Ammon's horn (tissue), 1 donor: ENCODE data around the gene STOML1.

Experiments used
- DNase-seq: peaks from one replicate; pipeline ENCODE4 v3.0.0-alpha.2; 2016; ENCODE audit warnings: low spot score

Gene STOML1

DNA sequence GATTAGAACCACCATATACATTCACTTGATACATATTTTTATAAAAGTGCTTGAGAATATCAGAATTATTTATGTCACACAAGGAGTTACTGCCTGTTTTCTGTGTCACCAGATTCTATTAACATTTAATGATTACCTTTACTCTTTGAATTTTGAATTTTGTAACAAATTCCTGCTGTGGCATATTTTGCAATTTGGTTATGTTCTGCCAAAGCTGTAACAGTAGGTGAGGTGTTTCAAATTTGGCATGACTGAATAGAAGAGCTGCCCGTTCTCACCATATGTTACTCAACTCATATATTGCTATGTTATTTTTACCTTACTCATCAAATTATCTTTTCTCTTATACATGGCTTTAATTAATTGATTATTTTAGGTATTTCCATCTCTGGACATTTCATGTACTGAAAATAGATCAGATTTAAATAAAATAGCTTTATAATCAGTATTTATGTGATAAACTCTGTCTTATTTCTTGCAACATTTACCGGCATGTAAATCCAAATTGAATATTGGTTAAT lies 21.3 kb upstream of the STOML1 start:
- no peak for DNase-seq

DNA sequence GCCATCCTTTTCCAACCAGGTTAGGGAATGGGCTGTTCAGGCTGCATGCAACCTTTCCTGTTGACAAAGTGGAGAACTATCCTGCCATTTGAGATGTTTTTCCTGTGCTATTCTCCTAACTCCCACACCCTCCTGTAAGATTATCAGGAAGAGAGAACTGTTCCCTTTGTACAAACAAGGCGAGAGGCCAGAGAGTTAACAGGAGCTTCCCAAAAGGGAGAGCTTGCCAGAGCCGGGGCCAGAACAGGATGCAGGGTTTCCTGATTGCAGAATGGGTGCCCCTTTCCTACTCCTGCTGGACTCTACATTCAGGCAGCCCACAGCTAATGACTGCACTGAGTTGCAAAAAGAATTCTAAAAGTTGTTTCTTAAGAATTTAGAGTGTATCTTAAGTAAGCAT lies 19.5 kb upstream of the STOML1 start:
- DNase-seq = no peak

DNA sequence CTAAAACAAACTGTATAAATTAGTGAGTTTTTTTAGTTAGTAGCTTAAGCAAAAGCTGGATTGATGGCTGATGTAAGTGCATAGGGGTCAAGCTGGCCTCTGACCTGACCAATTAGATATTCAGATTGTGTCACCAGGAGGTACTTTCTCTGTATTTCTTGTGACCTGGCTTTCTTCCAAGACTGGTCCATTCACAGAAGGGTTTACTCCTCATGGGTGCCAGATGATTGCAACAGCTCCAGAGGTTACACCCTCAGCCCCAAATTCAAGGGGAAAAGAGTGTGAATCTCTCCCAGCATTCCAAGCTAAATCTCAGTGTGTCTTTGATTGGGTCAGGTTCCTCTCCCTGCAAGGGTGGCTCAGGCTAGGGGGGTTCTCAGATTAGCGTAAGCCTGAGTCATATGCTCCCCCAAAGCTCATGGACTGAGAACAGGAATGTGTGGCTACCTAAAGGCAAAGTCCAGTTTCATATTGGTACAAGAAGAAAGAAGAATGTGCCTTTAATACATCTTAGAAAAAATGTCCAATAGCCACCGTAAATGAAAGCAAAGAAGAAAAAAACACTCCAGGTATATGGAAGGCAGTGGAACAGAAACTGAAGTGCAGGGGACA lies 18.9 kb upstream of the STOML1 start:
- DNase-seq = no peak

DNA sequence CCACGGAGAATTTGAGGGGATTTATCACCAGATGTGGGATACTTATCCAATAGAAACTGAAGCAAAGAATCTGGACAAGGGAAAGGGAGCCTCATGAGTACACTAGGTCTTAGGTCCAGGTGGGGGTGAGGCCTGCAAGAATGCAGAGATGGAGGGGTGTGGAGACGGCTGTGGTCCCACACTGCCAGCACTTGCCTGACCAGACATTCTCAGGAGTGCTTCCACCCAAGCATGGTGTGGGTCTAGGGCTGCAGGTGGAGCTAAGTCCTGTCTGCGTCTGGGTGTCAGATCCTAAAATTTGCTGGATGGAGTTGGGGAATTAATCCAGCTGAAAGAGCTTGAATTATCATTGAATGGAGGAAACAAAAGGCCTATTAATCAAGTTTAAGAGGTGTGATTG lies 16.8 kb upstream of the STOML1 start:
- DNase-seq = no peak

DNA sequence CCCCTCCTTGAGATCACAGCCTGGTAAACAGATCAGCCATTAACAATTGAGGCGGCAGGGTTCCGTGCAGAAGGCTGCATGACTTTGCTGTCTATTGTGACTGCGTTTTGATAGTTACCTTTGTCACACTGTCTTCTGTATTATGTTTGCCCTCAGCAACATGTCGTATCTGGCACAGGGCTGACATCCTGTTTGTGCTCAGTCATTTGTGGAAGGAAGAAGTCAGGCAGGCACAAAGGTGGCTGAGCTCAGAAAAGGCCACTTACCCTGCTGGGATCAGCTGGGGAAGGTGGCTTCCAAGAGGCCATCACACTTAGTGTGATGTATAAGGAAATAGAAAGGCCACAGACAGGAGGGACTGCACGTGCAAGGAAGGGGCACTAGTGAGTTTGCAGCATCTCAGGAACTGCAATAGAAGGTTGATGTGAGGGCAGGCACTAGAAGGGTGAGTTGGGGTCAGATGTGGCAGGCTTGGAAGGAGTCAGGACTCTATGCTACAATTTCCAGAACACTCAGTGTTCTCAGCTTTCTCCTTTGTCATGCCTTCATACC lies 15.8 kb upstream of the STOML1 start:
- DNase-seq = no peak

DNA sequence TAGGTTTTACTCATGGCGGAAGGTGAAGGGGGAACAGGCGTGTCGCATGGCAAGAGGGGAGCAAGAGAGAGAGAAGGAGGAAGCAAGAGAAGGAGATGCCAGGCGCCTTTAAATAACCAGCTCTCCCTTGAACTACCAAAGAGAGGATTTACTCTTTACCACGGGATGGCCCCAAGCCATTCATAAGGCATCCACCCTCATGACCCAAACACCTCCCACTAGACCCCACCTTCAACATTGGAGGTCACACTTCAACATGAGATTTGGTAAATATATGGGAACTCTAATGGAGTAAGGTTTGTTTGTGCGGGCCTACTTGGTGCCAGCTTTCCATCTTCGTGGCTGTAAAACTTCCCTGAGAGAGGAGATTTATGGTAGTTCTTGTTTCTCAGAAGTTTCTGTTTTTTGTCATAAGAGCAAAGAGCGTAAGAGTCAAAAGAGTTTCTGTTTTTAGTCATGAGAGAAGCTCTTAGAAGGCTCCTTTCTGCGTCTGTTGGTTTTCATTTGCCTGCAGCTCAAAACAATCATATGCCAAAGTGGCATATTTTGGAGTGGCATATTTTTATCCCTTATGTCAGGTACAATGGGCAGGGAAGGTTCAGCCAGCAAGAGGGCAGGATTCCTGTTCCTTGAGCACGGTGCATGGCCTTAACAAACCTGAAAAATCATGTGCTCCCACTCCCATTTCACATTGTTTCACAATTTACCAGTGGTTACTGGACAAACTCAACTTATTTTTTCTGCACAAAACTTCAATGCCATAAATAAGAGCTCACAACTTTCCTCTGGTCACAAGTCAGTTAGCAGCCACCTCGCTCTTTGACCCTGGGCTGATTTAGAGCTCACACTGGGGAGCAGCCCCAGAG lies 14.9 kb upstream of the STOML1 start:
- DNase-seq = no peak

DNA sequence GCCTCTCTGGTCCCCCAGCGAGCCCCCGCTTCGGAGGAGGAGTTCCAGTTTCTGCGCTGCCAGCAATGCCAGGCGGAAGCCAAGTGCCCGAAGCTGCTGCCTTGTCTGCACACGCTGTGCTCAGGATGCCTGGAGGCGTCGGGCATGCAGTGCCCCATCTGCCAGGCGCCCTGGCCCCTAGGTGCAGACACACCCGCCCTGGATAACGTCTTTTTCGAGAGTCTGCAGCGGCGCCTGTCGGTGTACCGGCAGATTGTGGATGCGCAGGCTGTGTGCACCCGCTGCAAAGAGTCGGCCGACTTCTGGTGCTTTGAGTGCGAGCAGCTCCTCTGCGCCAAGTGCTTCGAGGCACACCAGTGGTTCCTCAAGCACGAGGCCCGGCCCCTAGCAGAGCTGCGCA lies 5.9 kb upstream of the STOML1 start:
- DNase-seq = no peak

DNA sequence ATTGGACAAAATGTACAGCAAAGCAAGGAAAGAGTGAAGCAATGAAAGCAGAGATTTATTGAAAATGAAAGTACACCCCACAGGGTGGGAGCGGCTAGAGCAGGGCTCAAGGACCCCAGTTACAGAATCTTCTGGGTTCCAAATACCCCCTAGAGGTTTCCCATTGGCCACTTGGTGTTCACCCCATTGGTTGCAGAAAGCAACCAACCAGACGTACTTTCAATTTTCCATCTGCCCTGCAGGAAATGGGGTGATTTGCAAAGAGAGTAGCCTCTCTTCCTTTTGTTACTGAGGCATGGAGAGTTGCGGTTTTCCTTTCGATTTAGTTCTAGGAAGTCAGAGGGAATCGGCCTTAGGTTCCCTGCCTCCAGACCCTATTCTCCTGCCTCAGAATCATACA lies 4.8 kb upstream of the STOML1 start:
- no peak for DNase-seq

DNA sequence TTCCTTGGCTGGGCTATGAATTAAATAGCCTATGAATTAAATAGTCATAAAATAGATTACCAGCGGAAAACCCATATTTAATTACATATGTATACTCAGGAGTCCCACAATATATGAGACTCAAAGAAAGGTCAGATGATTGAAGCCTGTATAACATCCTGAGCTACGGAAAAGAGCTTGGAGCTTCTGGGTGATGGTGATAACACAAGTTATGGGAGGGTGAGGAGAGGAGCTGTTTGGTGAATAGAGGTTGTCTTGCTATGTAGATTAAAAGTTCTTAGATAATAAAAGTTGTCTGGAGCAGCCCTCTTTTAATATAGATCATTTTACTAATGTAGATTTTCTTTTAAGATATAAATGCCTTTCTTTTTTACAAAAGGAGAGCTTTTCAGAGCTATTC lies 4.2 kb upstream of the STOML1 start:
- DNase-seq = no peak

DNA sequence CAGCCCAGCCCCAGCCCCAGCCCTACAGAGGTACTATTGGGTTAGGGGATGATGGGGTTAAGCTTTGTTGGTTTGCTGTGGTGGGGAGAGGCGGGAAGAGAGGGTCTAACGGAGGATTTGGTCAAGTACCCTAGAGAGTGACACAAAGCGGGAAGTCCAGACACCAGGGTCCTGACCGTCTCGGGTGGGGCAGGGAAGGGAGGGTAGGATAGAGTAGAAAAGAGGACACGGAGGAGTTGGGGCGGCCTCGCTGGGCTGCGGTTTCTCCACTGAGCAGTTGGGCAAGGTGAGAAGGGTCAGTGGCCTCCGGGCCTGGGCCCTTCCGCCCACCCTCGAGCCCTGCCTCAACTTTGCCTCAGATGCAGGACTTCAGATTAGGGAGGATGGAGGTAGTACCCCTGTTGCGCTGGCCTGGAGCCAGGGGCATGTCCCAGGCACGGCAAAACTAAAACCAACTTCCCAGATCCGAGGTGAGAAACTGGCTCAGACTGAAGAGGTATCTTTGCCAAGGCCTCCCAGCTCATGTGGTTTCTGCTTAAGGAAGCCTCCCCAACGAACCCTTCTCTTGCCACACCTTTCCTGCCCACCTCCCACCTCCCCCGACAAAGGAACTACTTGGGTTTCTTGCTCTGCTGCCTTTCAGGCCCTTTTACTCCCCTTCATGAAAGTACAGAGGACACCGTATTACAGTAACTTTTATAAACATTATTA lies 3.0 kb upstream of the STOML1 start:
- no peak for DNase-seq

DNA sequence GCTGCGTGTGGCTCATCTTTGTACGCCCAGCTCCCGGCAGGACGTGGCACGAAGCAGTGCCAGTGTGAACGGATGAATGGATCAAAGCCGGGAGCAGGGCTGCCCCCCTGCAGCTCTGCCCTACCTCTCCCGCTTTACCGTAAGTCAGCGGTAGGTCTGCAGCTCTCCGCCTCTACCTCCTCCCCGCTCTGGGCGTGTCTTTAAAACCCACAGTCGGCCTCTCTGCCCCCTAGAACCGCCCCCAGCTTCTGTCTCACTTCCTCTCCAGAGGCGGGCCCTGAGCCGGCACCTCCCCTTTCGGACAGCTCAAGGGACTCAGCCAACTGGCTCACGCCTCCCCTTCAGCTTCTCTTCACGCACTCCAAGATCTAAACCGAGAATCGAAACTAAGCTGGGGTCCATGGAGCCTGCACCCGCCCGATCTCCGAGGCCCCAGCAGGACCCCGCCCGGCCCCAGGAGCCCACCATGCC lies 2.4 kb upstream of the STOML1 start, which contains the start of gene PML:
Gene PML, plus strand, starts transcription at position 304 of the 471 bp plus-strand sequence. Its CDS starts 97 bp downstream, at position 401.
- peak; percentile 97 for DNase-seq

DNA sequence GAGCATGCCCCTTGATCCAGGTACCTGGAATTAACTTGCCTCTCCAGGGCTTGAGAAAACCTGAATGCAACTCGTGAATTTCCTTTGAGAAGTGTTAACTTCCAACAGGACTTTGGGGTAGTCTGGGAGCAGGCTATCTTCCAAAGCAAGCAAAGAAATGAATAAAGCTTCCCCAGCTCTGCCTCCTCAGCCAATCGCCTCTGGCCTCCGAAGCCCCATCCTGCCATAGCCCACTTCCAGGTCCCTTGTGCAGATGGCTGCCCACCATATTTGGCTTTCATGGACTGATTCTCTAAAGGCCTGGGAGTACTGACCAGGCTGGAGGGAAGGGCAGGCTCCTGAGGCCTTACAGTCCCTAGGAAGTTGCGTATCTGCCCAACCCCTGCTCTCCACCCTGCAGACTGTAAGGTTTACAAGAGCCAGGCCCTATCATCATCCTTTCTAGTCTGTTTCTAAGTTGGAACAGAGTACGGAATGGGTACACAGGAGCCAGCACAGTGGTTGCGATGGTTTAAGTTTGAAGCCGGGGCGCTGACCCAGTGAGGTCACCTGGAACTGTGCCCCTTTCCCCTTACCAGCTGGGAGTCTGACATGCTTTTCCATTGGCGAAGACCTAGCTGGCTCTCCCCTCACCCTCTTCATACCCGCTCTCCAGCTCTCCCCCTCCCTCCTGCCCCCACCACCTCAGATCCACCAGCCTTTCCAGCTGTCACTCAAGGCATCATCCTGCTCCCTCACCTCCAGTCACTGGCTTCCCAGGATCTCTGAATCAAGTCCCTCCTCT lies 1.3 kb upstream of the STOML1 start:
- DNase-seq = no peak

DNA sequence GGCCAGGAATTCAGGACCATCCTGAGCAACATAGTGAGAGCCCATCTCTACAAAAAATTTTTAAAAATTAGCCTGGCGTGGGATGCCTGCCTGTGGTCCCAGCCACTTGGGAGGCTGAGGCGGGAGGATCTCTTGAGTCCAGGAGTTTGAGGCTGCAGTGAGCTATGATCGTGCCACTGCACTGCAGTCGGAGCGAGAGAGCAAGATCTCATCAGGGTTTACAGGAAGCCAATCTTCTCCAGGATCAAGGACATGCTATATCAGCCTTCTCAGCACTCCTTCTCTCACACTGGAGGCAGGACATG lies 451 bp upstream of the STOML1 start:
- DNase-seq = no peak

DNA sequence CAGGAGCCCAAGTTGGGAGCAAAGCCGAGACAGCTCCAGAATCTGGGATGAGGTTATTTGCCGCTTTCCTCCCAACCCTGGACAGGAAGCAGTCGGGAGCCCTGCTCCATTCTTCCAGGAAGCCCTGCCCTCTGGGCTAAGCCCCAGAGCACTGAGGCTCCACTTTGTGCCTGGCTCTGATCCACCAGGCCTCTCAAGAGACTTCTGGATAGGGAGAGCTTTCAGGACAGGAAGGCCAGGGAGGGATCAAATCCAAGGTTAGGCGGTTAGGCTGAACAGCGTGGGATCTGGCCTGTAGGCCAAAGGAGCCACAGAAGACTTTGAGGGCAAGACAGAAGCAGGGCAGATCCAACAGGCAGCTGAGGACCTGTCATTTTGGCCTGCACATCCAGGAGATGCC lies 835 bp downstream of the STOML1 start:
- DNase-seq = peak; percentile 50

DNA sequence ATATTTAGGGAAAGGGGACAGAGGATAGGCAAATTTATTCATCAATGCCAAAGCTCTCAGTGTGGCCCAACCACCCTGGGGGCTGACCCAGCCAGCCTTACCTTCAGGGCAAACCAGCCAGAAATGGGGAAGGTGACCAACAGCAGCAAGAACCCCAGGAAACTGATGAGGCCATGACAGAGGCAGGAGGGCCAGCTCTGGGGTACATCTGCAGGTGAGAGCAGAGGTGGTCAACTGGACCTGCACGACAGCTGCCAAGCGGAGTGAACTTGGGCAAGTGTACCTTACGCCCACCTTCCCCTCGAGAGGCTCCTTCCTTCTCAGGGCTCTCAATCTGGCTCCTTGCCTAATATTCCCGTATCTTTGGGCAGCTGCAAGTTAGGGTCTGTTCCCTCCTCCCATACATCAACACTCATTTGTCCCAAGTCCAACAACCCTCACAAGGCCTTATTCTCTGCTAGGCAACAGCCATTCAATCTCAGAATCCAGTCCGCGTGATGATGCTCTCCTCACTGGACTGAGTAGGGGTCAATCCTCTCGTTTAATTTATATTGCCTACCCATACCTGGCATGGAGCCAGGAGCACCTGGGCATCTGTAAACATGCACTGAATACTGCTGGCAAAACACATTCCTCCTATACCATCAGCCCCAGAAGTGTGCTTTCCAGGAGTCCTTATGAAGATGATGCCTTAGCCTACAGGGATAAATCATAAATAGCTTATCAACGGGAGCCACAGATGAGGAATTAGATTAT lies 1.7 kb downstream of the STOML1 start:
- no peak for DNase-seq

DNA sequence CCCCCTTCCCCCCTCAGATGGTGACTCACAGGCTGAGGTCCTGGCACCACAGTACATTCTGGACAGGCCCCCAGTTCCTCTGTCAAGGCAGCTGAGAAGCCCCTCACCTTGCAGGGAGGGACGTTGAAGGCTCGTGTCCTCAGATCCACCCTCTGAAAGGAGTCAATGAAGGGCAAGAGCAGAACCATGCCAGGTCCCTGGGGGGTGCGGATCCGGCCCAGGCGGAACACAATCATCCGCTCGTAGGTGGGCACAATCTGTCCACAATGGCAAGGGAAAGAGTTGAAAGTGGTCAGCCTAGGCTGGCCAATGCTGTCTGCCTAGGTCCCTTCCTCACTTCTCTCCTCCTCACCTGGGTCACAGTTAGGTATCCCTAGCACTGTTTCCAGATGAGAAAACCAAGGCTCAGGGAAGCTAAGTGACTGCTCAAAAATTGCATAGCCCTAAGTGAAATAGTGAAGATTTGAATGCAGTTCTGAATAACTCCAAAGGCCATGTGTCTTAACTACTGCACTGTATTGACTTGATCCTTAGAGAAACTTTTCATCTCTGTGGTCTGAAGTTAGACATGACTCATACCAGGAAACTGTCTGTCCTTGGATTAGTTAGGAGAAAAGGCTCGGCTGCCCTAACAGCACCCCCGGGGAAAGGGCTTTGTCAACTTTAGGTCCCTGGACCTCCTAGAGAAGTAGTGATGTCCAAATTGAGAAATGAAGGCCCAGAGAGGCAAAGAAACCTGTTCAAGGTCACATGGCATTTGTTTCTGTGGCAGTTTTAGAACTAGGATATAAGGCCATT lies 2.9 kb downstream of the STOML1 start:
- no peak for DNase-seq

DNA sequence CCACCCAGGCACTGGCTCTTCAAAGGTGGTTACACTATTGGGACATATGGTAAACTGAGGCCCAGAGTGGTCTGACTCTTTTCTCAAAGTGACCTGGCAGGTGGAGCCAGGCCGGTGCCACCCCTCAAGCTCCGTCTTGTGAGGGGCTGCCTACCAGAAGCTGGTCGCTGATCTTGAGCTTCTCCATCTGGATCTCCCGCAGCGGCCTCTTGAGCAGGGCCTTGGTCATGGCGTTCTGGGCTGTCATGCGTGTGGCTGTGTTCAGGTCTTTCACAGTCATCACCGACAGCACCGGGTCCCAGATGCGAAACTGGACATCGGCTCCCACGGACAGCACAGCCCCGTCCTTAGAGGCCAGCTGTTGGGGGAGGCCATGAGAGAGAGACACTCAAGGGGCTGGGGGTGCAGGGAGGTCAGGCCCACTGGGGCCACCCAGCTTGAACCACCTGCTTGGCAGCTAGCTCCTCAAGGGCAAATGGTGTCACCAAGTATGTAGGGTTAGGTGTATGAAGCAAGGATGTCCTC lies 3.6 kb downstream of the STOML1 start:
- DNase-seq = no peak

DNA sequence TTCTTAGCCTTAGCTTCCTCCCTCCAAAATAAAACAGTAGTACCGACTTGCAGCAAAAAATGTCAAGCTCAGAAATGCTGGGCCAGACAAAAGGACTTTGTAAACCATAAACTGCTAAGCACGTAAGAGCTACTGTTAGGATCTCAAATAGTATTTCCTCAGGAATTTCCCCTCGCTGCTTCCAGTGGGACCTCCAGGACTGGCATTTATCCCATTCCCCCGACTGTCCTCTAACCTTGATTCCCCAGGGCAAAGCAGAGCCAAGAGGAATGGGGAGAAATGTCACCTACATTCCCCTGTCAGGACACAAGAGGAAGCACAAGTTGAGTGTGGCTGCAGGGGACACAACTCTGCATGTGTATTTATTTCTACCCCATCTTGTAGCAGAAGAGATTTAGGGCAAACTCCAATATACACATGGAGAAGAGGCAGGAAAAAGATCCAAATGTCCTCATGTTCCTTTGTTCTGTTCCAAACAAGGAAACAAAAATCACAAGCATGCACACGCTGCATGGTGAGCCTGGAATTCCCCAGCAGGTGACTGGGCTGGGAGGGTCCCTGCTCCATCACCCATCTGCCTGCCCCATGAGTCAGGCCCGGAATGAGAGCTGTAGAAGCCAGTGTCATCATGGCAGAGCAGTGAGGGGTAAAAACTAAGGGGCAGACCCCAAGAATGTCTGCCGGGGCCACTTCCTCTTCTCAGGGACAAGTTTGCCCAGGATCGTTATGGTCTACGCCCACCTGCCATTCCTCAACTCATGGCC lies 4.2 kb downstream of the STOML1 start:
- DNase-seq = no peak

DNA sequence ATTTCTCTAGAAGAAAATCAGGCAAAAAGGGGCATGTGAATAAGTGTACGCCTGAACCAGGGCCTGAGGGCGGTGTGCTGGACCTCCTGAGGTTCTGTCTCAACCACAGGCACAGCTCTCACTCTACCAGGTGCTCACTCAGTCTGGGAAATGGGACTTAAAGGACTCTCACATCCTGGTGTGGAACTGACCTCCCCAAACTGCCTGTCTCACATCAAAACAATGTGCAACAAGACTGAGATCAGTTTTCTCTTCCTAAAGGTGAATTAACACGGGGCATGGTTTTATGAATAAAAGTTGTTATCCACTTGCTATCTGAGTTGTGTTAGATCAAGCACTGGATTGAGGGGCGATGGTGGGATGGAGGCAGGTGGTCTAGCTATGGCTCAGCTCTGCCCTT lies 4.8 kb downstream of the STOML1 start:
- no peak for DNase-seq
